GM10248 (cell line): ENCODE data around the gene ARFGEF3.

Experiments used
- CTCF ChIA-PET: fragments of 300-600 bp; sonication (Branson Sonifier 250); formaldehyde crosslinking; extraction: SDS; loops from one replicate; lab custom pipeline; 2021; ENCODE audit warnings: antibody characterized with exemption; lab: Yijun Ruan, JAX
- POLR2A ChIA-PET: fragments of 350-650 bp; sonication (Branson Sonifier 250); formaldehyde crosslinking; extraction: SDS; loops from one replicate; lab custom pipeline; 2020; ENCODE audit warnings: antibody characterized with exemption; lab: Yijun Ruan, JAX
- DNase-seq: peaks from one replicate; pipeline ENCODE4 v3.0.0; 2012; ENCODE audit errors: extremely low spot score
- TF ChIP-seq, protein P1 (sequence below): IDR thresholded peaks from 2 replicates; pipeline ENCODE4 v1.5.1; 2012; ENCODE audit warnings: mild to moderate bottlenecking, low read depth; ENCODE audit errors: extremely low read depth, missing control alignments, control extremely low read depth

Gene ARFGEF3

GRCh38 chr6:138387577-138388368 lies 226.0 kb downstream of the ARFGEF3 start:
- DNase-seq: no peak
- ChIA-PET CTCF (no interaction called here), POLR2A (no interaction called here)

GRCh38 chr6:138389551-138389950 lies 227.8 kb downstream of the ARFGEF3 start:
- ChIA-PET POLR2A (no interaction called here), CTCF (interaction anchor here (1.2 kb wide), 1 partner anchor 17 kb away, joined by 3 read pairs; no protein-coding TSS in a partner anchor)
- no peak for DNase-seq
- TF ChIP-seq, protein P1, sequence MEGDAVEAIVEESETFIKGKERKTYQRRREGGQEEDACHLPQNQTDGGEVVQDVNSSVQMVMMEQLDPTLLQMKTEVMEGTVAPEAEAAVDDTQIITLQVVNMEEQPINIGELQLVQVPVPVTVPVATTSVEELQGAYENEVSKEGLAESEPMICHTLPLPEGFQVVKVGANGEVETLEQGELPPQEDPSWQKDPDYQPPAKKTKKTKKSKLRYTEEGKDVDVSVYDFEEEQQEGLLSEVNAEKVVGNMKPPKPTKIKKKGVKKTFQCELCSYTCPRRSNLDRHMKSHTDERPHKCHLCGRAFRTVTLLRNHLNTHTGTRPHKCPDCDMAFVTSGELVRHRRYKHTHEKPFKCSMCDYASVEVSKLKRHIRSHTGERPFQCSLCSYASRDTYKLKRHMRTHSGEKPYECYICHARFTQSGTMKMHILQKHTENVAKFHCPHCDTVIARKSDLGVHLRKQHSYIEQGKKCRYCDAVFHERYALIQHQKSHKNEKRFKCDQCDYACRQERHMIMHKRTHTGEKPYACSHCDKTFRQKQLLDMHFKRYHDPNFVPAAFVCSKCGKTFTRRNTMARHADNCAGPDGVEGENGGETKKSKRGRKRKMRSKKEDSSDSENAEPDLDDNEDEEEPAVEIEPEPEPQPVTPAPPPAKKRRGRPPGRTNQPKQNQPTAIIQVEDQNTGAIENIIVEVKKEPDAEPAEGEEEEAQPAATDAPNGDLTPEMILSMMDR: no peak

More at GRCh38 chr6:138387577-138388368, 226.0 kb downstream of the ARFGEF3 start:
- TF ChIP-seq, protein P1: no peak
